IPS-18a (cell line): ENCODE data around the gene GNPAT.

ENCODE experiments used
- H3K27ac ChIP-seq: one replicate; pipeline ENCODE4 v1.5.1; 2013; ENCODE audit warnings: low read length
- H3K27me3 ChIP-seq: one replicate; pipeline ENCODE4 v1.6.1; 2013; ENCODE audit warnings: mild to moderate bottlenecking, low read length; ENCODE audit not compliant: control insufficient read depth, insufficient read depth
- H3K36me3 ChIP-seq: one replicate; pipeline ENCODE4 v1.6.1; 2013; ENCODE audit warnings: low read depth, low read length; ENCODE audit not compliant: control insufficient read depth
- H3K4me1 ChIP-seq: one replicate; pipeline ENCODE4 v1.6.1; 2013; ENCODE audit warnings: low read depth, low read length; ENCODE audit not compliant: control insufficient read depth
- H3K4me3 ChIP-seq: one replicate; pipeline ENCODE4 v1.5.1; 2013; ENCODE audit warnings: low read length
- H3K9ac ChIP-seq: one replicate; pipeline ENCODE4 v1.6.1; 2013; ENCODE audit warnings: mild to moderate bottlenecking, low read length, moderate library complexity
- H3K9me3 ChIP-seq: one replicate; pipeline ENCODE4 v1.6.1; 2013; ENCODE audit warnings: low read depth, low read length; ENCODE audit not compliant: control insufficient read depth

GNPAT gene

DNA sequence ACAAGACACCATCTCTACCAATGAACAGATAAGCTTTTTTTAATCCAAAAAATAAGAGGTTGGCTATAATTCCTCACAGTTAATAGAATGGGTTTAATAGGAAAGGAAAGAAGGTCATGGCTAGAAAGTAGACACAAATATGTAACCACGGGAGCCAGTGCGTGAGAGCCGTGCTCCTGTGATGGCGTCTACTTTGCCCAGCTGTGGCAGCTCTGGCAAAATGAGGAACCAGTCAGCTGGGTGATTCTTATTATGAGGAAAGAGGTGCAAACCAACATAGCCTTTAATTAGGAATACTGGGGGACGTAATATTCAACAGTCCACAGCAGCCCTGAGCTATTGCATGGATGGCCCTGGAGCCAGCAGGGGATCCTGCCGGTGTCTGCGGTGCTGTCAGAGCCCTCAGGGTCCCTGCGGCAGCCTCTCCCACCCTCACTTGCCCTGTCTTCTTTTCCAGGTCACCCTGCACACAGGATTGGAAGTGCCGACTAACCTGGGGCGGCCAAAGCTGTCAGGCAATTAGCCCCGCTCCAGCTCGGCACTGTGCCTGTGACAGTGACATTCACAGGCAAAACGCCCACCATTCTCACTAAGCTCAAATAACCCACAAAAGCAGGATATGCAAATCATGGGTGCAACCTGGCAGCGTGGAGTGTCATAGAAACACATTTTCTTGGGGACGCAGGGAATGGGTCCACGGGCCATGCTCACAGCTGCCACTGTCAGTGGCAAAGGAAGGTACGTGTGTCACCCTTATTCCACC is 25.9 kb upstream of the GNPAT start:
- Histone ChIP-seq H3K27ac (no peak overlapping the region), H3K36me3 (no peaks in the 10 kb centered on the region), H3K4me1 (no peaks in the 10 kb centered on the region), H3K4me3 (no peak overlapping the region), H3K27me3 (peaks cover 89% of the 10 kb centered on the region), H3K9me3 (no peaks in the 10 kb centered on the region), H3K9ac (no peak overlapping the region)

DNA sequence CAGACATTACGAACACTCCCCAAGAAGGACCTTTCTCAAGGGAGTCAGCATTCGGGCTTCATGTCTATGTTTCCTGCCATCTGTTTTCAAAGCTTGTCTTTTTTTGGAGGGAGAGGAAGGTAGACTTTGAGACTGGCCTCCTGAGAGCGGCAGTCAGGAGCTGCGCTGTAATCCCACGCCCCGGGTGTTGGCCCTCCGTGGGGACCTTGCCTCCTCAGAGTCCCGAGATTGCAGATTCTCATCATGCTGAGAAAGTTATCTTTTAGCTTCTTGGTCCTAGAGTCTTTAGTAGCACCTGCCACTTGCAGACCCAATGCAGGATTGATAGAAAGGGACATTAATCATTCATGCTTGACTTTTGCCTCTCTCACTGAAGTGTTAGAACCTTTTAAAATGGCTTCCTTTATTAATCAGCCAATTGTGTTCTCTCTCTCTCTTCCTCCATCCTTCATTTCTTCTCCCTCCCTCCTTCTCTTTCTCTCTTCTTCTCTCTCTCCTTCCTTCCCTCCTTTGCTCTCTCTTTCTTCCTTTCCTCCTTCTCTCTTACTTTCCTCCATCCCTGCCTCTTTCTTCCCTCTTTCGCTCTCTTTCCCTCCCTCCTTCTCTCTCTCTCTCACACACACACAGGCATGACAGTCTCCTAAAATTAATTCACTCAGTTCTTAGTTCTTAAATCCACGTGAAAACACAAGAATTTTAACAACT is 25.2 kb upstream of the GNPAT start:
- no peak overlapping the region for H3K4me3 ChIP-seq
- peaks cover 82% of the 10 kb centered on the region for H3K27me3 ChIP-seq

DNA sequence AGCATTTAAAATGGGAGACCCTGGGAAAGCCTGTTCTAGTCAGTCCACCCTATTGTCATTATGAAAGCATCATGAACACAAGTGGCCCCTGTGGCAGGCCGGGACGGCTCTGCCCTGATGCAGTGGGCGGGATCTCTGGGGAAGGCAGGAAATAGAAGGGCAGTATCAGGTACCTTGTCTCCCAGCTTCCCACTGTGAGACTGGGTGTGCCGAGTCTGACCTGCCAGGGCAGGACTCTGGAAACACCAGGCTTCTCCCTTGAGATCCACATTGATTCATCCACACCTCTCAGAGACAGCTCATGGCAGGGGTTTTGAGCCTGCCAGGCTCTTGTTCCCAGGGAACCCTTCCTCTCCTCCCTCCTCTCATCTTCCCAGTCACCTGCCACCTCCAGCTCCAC is 24.5 kb upstream of the GNPAT start:
- Histone ChIP-seq H3K4me3 (no peak overlapping the region), H3K27ac (no peak overlapping the region), H3K36me3 (no peaks in the 10 kb centered on the region), H3K9me3 (no peaks in the 10 kb centered on the region), H3K4me1 (no peaks in the 10 kb centered on the region), H3K9ac (no peak overlapping the region), H3K27me3 (peaks cover 81% of the 10 kb centered on the region)

More for the DNA sequence above, 25.2 kb upstream of the GNPAT start:
- Histone ChIP-seq H3K36me3 (no peaks in the 10 kb centered on the region), H3K27ac (no peak overlapping the region), H3K4me1 (no peaks in the 10 kb centered on the region), H3K9me3 (no peaks in the 10 kb centered on the region), H3K9ac (no peak overlapping the region)

DNA sequence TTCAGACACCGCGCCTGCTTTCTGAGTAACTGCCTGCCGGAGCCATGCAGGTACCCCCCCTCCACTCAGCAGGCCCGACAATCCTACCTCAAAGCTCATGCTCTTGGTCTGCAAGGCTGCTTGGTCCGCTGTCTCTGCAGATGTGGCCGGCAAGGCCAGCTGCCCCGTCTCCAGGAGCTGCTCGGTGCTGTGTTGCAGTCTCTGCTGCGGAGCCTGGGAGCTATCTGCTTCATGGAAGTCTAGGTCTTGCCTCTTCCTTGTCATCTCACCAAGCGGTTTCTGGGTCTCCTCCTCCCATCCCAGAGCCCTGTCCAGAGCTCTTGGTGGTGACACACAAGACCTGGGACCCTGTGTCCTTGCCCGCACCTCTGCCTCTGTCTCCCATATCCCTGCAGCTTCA is 24.0 kb upstream of the GNPAT start:
- H3K9ac ChIP-seq: no peak overlapping the region
- H3K4me3 ChIP-seq: no peak overlapping the region
- H3K36me3 ChIP-seq: no peaks in the 10 kb centered on the region
- H3K27me3 ChIP-seq: peaks cover 75% of the 10 kb centered on the region
- H3K27ac ChIP-seq: no peak overlapping the region
- H3K9me3 ChIP-seq: no peaks in the 10 kb centered on the region
- no peaks in the 10 kb centered on the region for H3K4me1 ChIP-seq

DNA sequence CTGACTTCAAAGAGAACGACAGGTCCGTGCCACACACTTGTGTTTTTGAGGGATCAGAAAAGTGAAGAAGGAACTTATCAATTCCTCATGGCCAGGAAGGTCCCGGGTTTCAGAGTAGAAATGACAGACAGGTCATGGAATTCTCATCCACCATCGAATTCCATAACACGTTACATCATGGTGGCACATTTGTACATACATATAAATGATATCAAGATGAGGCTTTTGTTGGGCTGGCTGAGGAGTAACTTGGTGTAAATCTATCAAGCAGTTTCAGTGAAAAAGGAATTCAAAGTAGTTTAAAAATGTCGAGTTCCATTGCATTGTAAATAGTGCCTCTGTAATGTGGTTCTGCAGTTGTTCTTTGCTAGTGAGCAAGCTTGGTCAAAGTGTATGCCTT is 22.9 kb upstream of the GNPAT start:
- no peak overlapping the region for H3K4me3 ChIP-seq
- H3K27me3 ChIP-seq: peaks cover 65% of the 10 kb centered on the region

DNA sequence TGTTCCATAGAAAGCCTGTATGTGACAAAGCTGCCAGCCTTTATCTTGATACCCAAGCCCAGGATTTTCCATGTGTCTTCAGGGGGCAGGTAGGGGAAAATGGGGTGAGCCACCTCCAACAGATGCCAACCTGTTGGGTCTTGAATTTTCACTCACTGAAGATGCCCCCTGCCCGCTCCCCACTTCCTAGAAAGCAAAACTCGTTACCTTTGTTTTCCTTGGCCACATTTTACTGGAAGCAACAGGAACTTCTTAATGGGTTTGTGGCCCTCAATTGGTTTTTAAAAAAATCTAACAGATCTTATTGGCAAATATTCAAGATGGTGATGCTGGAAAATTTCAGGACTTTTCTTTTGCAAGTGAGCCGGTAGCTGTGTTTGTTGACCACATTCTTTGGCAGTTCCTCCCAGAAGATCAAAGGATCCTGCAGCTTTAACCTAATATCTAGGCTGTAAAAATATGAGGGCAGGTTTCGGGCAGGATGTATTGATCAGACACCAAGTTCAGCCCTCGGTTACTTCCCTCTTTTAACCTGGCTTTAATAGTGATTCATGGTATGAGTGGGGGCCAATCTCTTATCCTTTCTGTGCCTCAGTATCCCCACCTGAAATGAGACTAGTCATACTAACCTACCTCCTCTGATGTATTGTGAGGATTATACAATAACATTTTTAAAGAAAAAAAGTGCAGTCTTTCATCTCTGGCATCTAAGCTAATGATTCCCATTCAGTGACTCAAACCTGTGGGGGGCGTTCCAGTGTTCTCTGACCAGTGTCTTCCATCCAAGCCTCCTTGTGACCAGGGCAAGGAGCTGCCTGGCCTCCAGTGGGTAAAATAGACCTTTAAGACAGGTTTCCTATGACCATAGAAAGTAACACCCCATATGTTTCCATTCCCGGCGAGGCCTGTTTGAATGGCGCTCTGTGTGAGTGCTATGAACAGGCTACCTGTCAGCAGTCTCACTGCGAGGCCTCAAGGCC is 21.3 kb upstream of the GNPAT start:
- H3K4me1 ChIP-seq: no peaks in the 10 kb centered on the region
- H3K9ac ChIP-seq: no peak overlapping the region
- H3K27ac ChIP-seq: no peak overlapping the region
- peaks cover 8% of the 10 kb centered on the region for H3K36me3 ChIP-seq
- H3K4me3 ChIP-seq: no peak overlapping the region
- H3K27me3 ChIP-seq: peaks cover 48% of the 10 kb centered on the region
- H3K9me3 ChIP-seq: no peaks in the 10 kb centered on the region

More for the DNA sequence above, 22.9 kb upstream of the GNPAT start:
- Histone ChIP-seq H3K27ac (no peak overlapping the region), H3K9me3 (no peaks in the 10 kb centered on the region), H3K4me1 (no peaks in the 10 kb centered on the region), H3K9ac (no peak overlapping the region), H3K36me3 (no peaks in the 10 kb centered on the region)

DNA sequence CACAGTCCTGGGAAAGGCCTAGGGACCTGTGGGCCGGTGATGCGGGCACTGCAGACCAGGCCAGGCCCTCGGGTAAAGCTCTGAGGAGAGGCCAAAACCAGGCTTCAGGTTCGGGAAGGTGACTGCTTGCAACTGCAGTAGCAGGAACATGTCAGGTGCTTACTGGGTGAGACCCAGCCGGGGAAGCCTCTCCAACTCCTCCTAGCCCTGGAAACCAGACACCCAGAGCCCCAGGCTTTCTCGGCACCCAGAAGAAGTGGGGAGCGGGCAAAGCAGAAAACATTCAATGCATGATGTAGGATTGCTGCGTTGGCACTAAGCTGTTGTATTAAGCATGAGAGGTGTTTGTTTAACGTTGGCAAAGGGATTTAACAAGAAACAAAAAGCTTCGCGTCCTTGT is 20.2 kb upstream of the GNPAT start:
- no peaks in the 10 kb centered on the region for H3K4me1 ChIP-seq
- H3K27ac ChIP-seq: no peak overlapping the region
- no peaks in the 10 kb centered on the region for H3K9me3 ChIP-seq
- peaks cover 15% of the 10 kb centered on the region for H3K36me3 ChIP-seq
- peaks cover 38% of the 10 kb centered on the region for H3K27me3 ChIP-seq
- H3K4me3 ChIP-seq: no peak overlapping the region
- no peak overlapping the region for H3K9ac ChIP-seq

DNA sequence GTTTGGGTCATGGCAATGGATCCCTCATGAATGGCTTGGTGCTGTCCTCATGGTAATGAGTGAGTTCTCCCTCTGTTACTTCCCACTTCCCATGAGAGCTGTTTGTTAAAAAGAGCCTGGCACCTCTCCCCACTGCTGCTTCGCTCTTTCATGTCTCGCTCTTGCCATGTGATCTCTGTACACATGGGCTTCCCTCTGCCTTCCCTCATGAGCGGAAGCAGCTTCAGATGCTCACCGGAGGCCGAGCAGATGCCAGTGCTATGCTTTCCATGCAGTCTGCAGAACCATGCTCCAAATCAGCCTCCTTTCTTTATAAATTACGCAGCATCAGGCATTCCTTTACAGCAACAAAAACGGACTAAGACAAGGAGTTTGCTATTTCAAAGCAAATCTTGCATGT is 14.9 kb upstream of the GNPAT start:
- H3K36me3 ChIP-seq: peaks cover 15% of the 10 kb centered on the region
- H3K4me1 ChIP-seq: no peaks in the 10 kb centered on the region
- H3K27me3 ChIP-seq: no peaks in the 10 kb centered on the region
- no peaks in the 10 kb centered on the region for H3K9me3 ChIP-seq
- no peak overlapping the region for H3K27ac ChIP-seq
- no peak overlapping the region for H3K4me3 ChIP-seq
- no peak overlapping the region for H3K9ac ChIP-seq

DNA sequence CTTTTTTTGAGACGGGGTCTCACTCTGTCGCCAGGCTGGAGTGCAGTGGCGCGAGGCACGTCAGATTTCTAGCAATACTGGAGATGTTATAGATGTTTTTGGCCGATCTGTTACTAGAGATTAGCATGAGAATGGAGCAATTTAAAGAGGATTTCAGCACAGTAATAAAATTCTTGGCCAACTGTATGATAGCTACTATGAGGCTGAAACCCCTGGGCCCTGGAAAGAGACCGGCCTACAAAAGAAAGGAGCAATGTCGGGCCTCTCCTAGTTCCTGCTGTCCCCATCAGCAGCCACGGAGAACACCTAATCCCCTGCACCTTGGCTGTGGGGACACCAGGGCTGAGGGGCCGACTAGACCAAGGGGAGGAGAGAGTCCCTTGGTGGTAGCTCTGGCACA is 9.5 kb upstream of the GNPAT start:
- Histone ChIP-seq H3K4me1 (no peaks in the 10 kb centered on the region), H3K27me3 (no peaks in the 10 kb centered on the region), H3K9ac (no peak overlapping the region), H3K4me3 (no peak overlapping the region), H3K36me3 (no peaks in the 10 kb centered on the region), H3K9me3 (no peaks in the 10 kb centered on the region), H3K27ac (no peak overlapping the region)

DNA sequence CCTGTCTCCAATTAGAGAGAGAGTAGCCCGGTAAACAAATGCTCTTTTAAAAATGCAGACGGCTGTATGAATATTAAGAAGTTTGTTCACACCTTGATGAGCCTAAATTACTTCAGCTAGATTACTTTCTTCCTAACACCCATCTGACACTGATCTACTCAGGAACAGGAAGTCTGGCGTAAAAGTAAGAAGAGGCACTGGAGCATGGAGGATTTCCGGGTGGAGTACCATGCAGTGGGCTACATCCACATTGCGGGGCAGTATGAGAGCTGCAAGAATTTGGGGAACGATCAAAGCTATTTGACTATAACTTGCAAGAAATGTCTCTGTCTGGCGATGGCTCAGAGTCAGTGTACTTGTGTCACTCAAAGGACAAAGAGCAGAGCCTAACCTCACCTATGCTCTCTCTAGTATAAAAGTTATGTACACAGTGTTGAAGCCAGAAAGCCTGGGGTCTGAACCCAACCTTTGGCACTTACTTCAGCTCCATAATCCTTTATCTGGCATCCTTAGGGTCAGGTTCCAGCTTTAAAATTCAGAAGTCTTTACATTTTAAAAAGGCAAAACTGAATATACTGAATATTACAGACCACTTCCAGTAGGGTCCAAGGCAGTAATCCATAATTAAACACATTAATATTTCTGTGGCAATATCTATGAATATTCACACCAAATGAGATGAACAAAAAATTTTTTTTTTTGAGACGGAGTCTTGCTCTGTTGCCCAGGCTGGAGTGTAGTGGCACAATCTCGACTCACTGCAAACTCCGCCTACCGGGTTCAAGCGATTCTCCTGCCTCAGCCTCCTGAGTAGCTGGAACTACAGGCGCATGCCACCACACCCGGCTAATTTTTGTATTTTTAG is 7.9 kb upstream of the GNPAT start:
- Histone ChIP-seq H3K9me3 (no peaks in the 10 kb centered on the region), H3K27ac (no peak overlapping the region), H3K9ac (no peak overlapping the region), H3K4me1 (no peaks in the 10 kb centered on the region), H3K27me3 (no peaks in the 10 kb centered on the region), H3K4me3 (no peak overlapping the region), H3K36me3 (peaks cover 7% of the 10 kb centered on the region)
